HEK293 (cell line): Measurements from ENCODE around the gene UACA.

Experiments
- CTCF ChIA-PET: fragments of 350-600 bp; formaldehyde crosslinking; extraction: SDS; loops from one replicate; lab custom pipeline; 2021; ENCODE audit warnings: antibody characterized with exemption; lab: Yijun Ruan, JAX
- POLR2A ChIA-PET: fragments of 300-600 bp; formaldehyde crosslinking; extraction: SDS; loops from one replicate; lab custom pipeline; 2020; ENCODE audit warnings: antibody characterized with exemption, inconsistent platforms; lab: Yijun Ruan, JAX
- H3K27ac ChIP-seq: fragments of 200-500 bp; sonication (Bioruptor generic); 2 replicates; pipeline ENCODE4 v1.5.1; 2014; ENCODE audit warnings: low read depth, low read length, control low read depth, inconsistent platforms; ENCODE audit errors: extremely low read depth
- H3K36me3 ChIP-seq, 2 experiments: fragments of 200-500 bp in 1 of 2; sonication (Bioruptor generic) in 1 of 2; 1 replicate in 1 of 2; 2 replicates in 1 of 2; pipeline ENCODE4 v1.5.1; 2014 to 2017; ENCODE audit warnings: inconsistent platforms in 2 of 2, low read length in 2 of 2; ENCODE audit not compliant: control insufficient read depth in 2 of 2, insufficient read depth in 1 of 2
- H3K4me1 ChIP-seq: fragments of 200-500 bp; sonication (Bioruptor generic); 2 replicates; pipeline ENCODE4 v1.5.1; 2014; ENCODE audit warnings: mild to moderate bottlenecking, low read length, inconsistent platforms; ENCODE audit not compliant: control insufficient read depth, insufficient read depth
- H3K4me3 ChIP-seq: 2 replicates; pipeline ENCODE4 v1.5.1; 2011; ENCODE audit warnings: low read depth, mild to moderate bottlenecking, control low read depth, low read length, moderate library complexity
- H3K9me3 ChIP-seq: fragments of 200-500 bp; sonication (Bioruptor generic); 2 replicates; pipeline ENCODE4 v1.5.1; 2014; ENCODE audit warnings: low read depth, low read length, inconsistent platforms; ENCODE audit not compliant: control insufficient read depth, insufficient read depth
- EGR2 ChIP-seq: fragments of 450-650 bp; formaldehyde crosslinking; IDR thresholded peaks from 2 replicates; pipeline ENCODE4 v1.5.1; 2016; ENCODE audit warnings: low read depth, missing biosample characterization, missing genetic modification characterization
- GLI4 ChIP-seq: fragments of 450-650 bp; formaldehyde crosslinking; IDR thresholded peaks from 2 replicates; pipeline ENCODE4 v1.5.1; 2016; ENCODE audit warnings: missing biosample characterization, missing genetic modification characterization
- IKZF3 ChIP-seq: fragments of 450-650 bp; IDR thresholded peaks from 2 replicates; pipeline ENCODE4 v1.5.0; 2018; ENCODE audit warnings: missing biosample characterization, mild to moderate bottlenecking, missing genetic modification characterization, moderate library complexity
- OSR2 ChIP-seq: fragments of 450-650 bp; formaldehyde crosslinking; IDR thresholded peaks from 2 replicates; pipeline ENCODE4 v1.5.1; 2016; ENCODE audit warnings: missing biosample characterization, missing genetic modification characterization
- SCRT2 ChIP-seq: fragments of 450-650 bp; formaldehyde crosslinking; IDR thresholded peaks from 2 replicates; pipeline ENCODE4 v1.5.1; 2016; ENCODE audit warnings: missing biosample characterization, missing genetic modification characterization
- SP3 ChIP-seq: fragments of 450-650 bp; formaldehyde crosslinking; IDR thresholded peaks from 2 replicates; pipeline ENCODE4 v1.5.1; 2016; ENCODE audit warnings: missing biosample characterization, missing genetic modification characterization
- WT1 ChIP-seq: fragments of 450-650 bp; formaldehyde crosslinking; IDR thresholded peaks from 2 replicates; pipeline ENCODE4 v1.5.1; 2016; ENCODE audit warnings: missing biosample characterization, missing genetic modification characterization
- ZNF10 ChIP-seq: fragments of 450-650 bp; formaldehyde crosslinking; IDR thresholded peaks from 2 replicates; pipeline ENCODE4 v1.5.1; 2017; ENCODE audit warnings: missing biosample characterization, missing genetic modification characterization
- ZNF155 ChIP-seq: fragments of 450-650 bp; formaldehyde crosslinking; IDR thresholded peaks from 2 replicates; pipeline ENCODE4 v1.5.1; 2016; ENCODE audit warnings: missing biosample characterization, missing genetic modification characterization
- ZNF157 ChIP-seq: fragments of 450-650 bp; formaldehyde crosslinking; IDR thresholded peaks from 2 replicates; pipeline ENCODE4 v1.5.1; 2016; ENCODE audit warnings: missing biosample characterization, missing genetic modification characterization
- ZNF174 ChIP-seq: fragments of 450-650 bp; formaldehyde crosslinking; IDR thresholded peaks from 2 replicates; pipeline ENCODE4 v1.5.0; 2017; ENCODE audit warnings: missing biosample characterization, mild to moderate bottlenecking, missing genetic modification characterization
- ZNF211 ChIP-seq: fragments of 450-650 bp; formaldehyde crosslinking; IDR thresholded peaks from 2 replicates; pipeline ENCODE4 v1.5.1; 2016; ENCODE audit warnings: low read depth, missing biosample characterization, missing genetic modification characterization
- ZNF266 ChIP-seq: fragments of 450-650 bp; formaldehyde crosslinking; IDR thresholded peaks from 2 replicates; pipeline ENCODE4 v1.5.1; 2016; ENCODE audit warnings: missing biosample characterization, missing genetic modification characterization, low read depth
- ZNF292 ChIP-seq: fragments of 450-650 bp; formaldehyde crosslinking; IDR thresholded peaks from 2 replicates; pipeline ENCODE4 v1.5.1; 2016; ENCODE audit warnings: low read depth, missing biosample characterization, missing genetic modification characterization, borderline replicate concordance
- ZNF514 ChIP-seq: fragments of 450-650 bp; formaldehyde crosslinking; IDR thresholded peaks from 2 replicates; pipeline ENCODE4 v1.5.1; 2016; ENCODE audit warnings: missing biosample characterization, missing genetic modification characterization
- ZNF529 ChIP-seq: fragments of 450-650 bp; formaldehyde crosslinking; IDR thresholded peaks from 2 replicates; pipeline ENCODE4 v1.5.1; 2017; ENCODE audit warnings: missing genetic modification characterization, missing biosample characterization; ENCODE audit not compliant: insufficient replicate concordance
- ZNF549 ChIP-seq: fragments of 450-650 bp; IDR thresholded peaks from 2 replicates; pipeline ENCODE4 v1.5.1; 2018; ENCODE audit warnings: missing biosample characterization, missing genetic modification characterization, mild to moderate bottlenecking, inconsistent platforms, moderate library complexity
- ZNF610 ChIP-seq: fragments of 450-650 bp; formaldehyde crosslinking; IDR thresholded peaks from 2 replicates; pipeline ENCODE4 v1.5.1; 2016; ENCODE audit warnings: missing biosample characterization, missing genetic modification characterization, borderline replicate concordance
- ZNF626 ChIP-seq: fragments of 450-650 bp; sonication (Bioruptor Pico); formaldehyde crosslinking; IDR thresholded peaks from 2 replicates; pipeline ENCODE4 v1.5.1; 2018; ENCODE audit warnings: missing biosample characterization, missing genetic modification characterization, inconsistent platforms
- ZNF776 ChIP-seq: fragments of 450-650 bp; formaldehyde crosslinking; IDR thresholded peaks from 2 replicates; pipeline ENCODE4 v1.5.0; 2017; ENCODE audit warnings: missing biosample characterization, missing genetic modification characterization, borderline replicate concordance
- ZSCAN23 ChIP-seq: fragments of 450-650 bp; formaldehyde crosslinking; IDR thresholded peaks from 2 replicates; pipeline ENCODE4 v1.5.1; 2016; ENCODE audit warnings: missing biosample characterization, missing genetic modification characterization
- TF ChIP-seq, protein P1 (sequence below): fragments of 450-650 bp; IDR thresholded peaks from 2 replicates; pipeline ENCODE4 v1.5.1; 2018; ENCODE audit warnings: missing biosample characterization, mild to moderate bottlenecking, missing genetic modification characterization
- TF ChIP-seq, protein P2 (sequence below): fragments of 450-650 bp; formaldehyde crosslinking; IDR thresholded peaks from 2 replicates; pipeline ENCODE4 v1.5.1; 2016; ENCODE audit warnings: missing biosample characterization, missing genetic modification characterization
- TF ChIP-seq, protein P3 (sequence below): fragments of 450-650 bp; formaldehyde crosslinking; IDR thresholded peaks from 2 replicates; pipeline ENCODE4 v1.5.1; 2017; ENCODE audit warnings: missing biosample characterization, missing genetic modification characterization
- TF ChIP-seq, protein P4 (sequence below): fragments of 450-650 bp; formaldehyde crosslinking; IDR thresholded peaks from 2 replicates; pipeline ENCODE4 v1.5.1; 2017; ENCODE audit warnings: missing biosample characterization, missing genetic modification characterization

The UACA gene

DNA sequence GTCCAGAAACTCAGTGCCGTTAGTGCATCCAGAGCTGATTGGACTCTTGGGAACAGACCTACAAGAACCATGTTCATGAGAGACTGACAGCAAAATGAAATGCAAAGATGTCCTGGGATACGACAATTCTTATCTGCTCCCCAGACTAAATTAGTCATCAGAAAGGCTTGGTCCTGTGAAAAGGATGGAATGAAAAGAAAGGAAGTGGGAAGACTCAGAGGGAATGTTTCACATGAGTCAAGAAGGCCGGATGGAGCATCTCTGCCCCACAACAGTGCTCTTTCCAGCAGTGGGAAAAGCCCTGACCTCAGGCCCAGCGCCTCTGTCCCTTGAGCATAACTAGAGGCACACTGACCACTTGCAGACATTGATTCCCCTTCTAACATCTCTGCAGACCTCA, 39.3 kb upstream of the UACA start:
- CTCF ChIA-PET: interaction anchor here (0.8 to 5.1 kb wide), 2 partner anchors 10 to 209 kb away, joined by 4 to 47 read pairs; no protein-coding TSS in a partner anchor
- Histone ChIP-seq H3K36me3 (no peaks in the 10 kb centered on the region), H3K4me1 (peaks cover 3% of the 10 kb centered on the region; the same call in 1 of the 2 replicates), H3K4me3 (no peak overlapping the region), H3K27ac (no peak overlapping the region), H3K9me3 (no peaks in the 10 kb centered on the region)
- no peak for TF ChIP-seq SP3
- TF ChIP-seq ZNF292 (tag by site-specific recombination): no peak
- TF ChIP-seq ZNF514 (tag by site-specific recombination): no peak
- TF ChIP-seq WT1 (tag by site-specific recombination): no peak
- no peak for TF ChIP-seq ZNF610 (tag by site-specific recombination)
- TF ChIP-seq ZNF211 (tag by site-specific recombination): no peak
- no peak for TF ChIP-seq EGR2
- TF ChIP-seq GLI4 (tag by site-specific recombination): no peak
- no peak for TF ChIP-seq ZNF10 (tag by site-specific recombination)
- POLR2A ChIA-PET: no interaction called here

DNA sequence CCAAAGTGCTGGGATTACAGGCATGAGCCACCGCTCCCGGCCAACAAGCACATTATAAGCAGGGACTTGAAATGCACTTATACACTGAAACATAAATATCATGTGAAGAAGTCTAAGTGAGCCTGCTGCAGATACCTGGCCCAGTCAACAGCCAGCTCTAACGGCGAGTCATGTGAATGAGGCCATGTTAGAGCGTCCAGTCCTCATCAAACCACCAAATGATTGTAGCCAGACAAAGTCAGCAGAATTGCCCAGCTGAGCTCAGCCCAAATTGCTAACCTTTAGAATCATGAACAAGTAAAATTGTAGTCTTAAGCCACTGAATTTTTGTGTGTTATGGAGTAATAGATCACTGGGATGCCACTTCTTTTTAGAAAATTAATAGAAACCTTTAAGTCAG, 37.8 kb upstream of the UACA start:
- Histone ChIP-seq H3K36me3 (no peaks in the 10 kb centered on the region), H3K4me3 (no peak overlapping the region), H3K9me3 (no peaks in the 10 kb centered on the region), H3K27ac (no peak overlapping the region), H3K4me1 (no peaks in the 10 kb centered on the region)
- ChIA-PET CTCF (interaction anchor here (0.7 to 5.1 kb wide), 4 partner anchors 10 to 77 kb away, joined by 3 to 47 read pairs (median 8); no protein-coding TSS in a partner anchor), POLR2A (interaction anchor here (2.7 kb wide), 1 partner anchor 38 kb away, joined by 13 read pairs; the partner anchor contains the start of gene UACA)
- TF ChIP-seq IKZF3 (tag by site-specific recombination): no peak
- TF ChIP-seq, protein P1, sequence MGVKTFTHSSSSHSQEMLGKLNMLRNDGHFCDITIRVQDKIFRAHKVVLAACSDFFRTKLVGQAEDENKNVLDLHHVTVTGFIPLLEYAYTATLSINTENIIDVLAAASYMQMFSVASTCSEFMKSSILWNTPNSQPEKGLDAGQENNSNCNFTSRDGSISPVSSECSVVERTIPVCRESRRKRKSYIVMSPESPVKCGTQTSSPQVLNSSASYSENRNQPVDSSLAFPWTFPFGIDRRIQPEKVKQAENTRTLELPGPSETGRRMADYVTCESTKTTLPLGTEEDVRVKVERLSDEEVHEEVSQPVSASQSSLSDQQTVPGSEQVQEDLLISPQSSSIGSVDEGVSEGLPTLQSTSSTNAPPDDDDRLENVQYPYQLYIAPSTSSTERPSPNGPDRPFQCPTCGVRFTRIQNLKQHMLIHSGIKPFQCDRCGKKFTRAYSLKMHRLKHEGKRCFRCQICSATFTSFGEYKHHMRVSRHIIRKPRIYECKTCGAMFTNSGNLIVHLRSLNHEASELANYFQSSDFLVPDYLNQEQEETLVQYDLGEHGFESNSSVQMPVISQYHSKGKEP (tag by site-specific recombination): no peak
- TF ChIP-seq ZNF155: no peak
- TF ChIP-seq ZNF174 (tag by site-specific recombination): no peak
- TF ChIP-seq GLI4 (tag by site-specific recombination): no peak
- no peak for TF ChIP-seq ZNF157

DNA sequence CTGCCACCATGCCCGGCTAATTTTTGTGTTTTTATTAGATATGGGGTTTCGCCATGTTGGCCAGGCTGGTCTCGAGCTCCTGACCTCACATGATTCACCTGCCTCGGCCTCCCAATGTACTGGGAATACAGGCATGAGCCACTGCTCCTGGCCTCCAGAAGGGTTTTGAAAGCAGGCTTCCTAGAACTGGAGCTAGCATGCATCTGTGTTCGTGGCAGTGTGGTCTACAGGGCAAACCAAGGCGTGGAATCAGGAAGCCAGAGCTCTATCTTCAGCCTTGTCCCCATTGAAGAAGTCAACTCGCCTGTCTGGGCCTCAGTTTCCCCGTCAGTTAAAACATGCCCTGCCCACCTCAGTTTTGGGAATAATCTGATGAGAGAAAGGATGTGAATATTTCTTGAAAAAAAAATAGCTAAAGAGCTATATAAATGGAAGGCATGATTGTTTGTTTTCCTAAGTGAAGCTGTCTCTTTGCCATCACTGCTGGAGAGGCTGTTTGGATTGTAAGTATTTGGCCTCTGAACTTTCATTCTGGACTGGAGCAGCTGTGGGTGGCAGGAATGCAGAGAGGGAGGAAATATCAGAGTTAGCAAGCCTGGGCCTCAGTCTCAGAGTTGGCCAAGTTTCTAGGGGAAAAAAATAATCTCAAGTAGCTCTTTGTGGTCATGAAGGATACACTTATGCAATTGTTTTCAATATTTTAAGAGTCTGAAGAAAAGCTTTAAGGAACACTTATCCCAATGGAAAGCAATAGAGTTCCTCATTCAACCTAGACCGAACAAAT, 36.5 kb upstream of the UACA start:
- POLR2A ChIA-PET: interaction anchor here (0.6 to 2.7 kb wide), 5 partner anchors 11 to 36 kb away, joined by 3 to 13 read pairs (median 5); partner anchors contain the start of gene UACA
- H3K36me3 ChIP-seq: no peaks in the 10 kb centered on the region
- CTCF ChIA-PET: interaction anchor here (0.7 to 5.1 kb wide), 7 partner anchors 9 to 115 kb away, joined by 3 to 47 read pairs (median 3); no protein-coding TSS in a partner anchor
- H3K4me3 ChIP-seq: no peak overlapping the region
- H3K4me1 ChIP-seq: peaks cover 4% of the 10 kb centered on the region; the same call in 1 of the 2 replicates
- no peaks in the 10 kb centered on the region for H3K9me3 ChIP-seq
- no peak overlapping the region for H3K27ac ChIP-seq
- no peak for TF ChIP-seq ZNF549
- TF ChIP-seq ZNF266 (tag by site-specific recombination): no peak
- TF ChIP-seq, protein P2, sequence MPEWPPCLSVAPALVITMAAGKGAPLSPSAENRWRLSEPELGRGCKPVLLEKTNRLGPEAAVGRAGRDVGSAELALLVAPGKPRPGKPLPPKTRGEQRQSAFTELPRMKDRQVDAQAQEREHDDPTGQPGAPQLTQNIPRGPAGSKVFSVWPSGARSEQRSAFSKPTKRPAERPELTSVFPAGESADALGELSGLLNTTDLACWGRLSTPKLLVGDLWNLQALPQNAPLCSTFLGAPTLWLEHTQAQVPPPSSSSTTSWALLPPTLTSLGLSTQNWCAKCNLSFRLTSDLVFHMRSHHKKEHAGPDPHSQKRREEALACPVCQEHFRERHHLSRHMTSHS (tag by site-specific recombination): no peak
- TF ChIP-seq ZNF776 (tag by site-specific recombination): no peak
- TF ChIP-seq, protein P3, sequence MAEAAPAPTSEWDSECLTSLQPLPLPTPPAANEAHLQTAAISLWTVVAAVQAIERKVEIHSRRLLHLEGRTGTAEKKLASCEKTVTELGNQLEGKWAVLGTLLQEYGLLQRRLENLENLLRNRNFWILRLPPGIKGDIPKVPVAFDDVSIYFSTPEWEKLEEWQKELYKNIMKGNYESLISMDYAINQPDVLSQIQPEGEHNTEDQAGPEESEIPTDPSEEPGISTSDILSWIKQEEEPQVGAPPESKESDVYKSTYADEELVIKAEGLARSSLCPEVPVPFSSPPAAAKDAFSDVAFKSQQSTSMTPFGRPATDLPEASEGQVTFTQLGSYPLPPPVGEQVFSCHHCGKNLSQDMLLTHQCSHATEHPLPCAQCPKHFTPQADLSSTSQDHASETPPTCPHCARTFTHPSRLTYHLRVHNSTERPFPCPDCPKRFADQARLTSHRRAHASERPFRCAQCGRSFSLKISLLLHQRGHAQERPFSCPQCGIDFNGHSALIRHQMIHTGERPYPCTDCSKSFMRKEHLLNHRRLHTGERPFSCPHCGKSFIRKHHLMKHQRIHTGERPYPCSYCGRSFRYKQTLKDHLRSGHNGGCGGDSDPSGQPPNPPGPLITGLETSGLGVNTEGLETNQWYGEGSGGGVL: no peak
- no peak for TF ChIP-seq SCRT2 (tag by site-specific recombination)
- TF ChIP-seq ZNF10 (tag by site-specific recombination): no peak
- no peak for TF ChIP-seq ZNF529 (tag by site-specific recombination)
- TF ChIP-seq ZSCAN23 (tag by site-specific recombination): no peak
- no peak for TF ChIP-seq OSR2 (tag by site-specific recombination)
- TF ChIP-seq, protein P4, sequence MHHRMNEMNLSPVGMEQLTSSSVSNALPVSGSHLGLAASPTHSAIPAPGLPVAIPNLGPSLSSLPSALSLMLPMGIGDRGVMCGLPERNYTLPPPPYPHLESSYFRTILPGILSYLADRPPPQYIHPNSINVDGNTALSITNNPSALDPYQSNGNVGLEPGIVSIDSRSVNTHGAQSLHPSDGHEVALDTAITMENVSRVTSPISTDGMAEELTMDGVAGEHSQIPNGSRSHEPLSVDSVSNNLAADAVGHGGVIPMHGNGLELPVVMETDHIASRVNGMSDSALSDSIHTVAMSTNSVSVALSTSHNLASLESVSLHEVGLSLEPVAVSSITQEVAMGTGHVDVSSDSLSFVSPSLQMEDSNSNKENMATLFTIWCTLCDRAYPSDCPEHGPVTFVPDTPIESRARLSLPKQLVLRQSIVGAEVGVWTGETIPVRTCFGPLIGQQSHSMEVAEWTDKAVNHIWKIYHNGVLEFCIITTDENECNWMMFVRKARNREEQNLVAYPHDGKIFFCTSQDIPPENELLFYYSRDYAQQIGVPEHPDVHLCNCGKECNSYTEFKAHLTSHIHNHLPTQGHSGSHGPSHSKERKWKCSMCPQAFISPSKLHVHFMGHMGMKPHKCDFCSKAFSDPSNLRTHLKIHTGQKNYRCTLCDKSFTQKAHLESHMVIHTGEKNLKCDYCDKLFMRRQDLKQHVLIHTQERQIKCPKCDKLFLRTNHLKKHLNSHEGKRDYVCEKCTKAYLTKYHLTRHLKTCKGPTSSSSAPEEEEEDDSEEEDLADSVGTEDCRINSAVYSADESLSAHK (tag by site-specific recombination): no peak
- no peak for TF ChIP-seq ZNF626 (tag by site-specific recombination)
